ENCODE measurements around the gene AGO4.

Gene AGO4

DNA sequence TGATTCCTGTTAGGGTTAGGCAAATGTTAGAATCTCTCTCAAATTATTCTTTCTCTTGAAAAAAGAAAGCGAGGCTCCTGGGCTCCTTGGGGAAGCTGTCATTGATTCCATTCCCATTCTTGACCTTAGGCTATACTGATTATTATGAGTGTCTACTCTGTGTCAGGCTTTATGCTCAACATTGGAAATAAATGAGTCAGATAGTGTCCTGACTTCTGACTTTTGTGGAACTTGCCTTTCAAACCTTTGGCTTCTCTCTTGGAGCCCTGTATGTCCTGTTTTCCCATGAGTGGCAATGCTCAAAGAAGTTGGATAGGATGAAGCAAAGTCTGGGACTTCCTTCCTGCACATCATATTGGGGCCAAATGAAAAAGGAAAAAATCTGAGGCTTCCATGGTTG is 86.8 kb downstream of the AGO4 start:
- DNase-seq (ENCODE audit: low read depth) = no peak

GRCh38 chr1:35899941-35900340 is 92.1 kb downstream of the AGO4 start:
- no peak for DNase-seq (ENCODE audit: low read depth)

- DNase-seq (ENCODE audit: low read depth) = no peak
Measured at GRCh38 chr1:35901235-35901634, 93.4 kb downstream of the AGO4 start.

DNA sequence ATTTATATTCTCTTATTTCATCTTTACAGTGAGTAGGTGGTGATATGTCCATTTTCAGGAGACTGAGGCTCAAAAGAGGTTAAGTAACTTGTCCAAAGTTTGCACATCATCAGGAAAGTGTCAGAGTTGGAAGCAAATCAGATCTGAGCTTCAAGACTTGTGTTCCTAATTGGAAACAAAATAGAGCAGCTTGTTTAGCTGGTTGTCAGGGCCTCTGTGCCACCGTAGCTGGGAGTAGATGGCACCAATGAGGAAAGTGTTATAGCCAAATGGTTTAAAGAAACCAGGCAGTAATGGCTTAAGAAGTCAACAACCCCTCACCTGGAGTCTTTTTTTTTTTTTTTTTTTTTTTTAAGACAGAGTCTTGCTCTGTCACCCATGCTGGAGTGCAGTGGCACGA is 94.9 kb downstream of the AGO4 start:
- DNase-seq (ENCODE audit: low read depth) = no peak
